Activated B cell treated with CpG ODN at 0.5 μM for 24 hours (primary cell): ENCODE results near the gene C6orf163. TPM values are rescaled to one million over a fixed set of nuclear protein-coding genes. Genes with fewer than 3 reads are reported as not detected.
"Not testable (repeated sequence)": the region's sequence is repeated elsewhere in the genome, so short reads cannot be mapped to it uniquely, and the experiment has no call there.

Experiments
- ATAC-seq: fragments of 200-7000 bp; cut with Tn5 transposase; one replicate; pipeline ENCODE4 v1.10.0; 2021; ENCODE audit warnings: low read depth, mild to moderate bottlenecking, moderate library complexity
- CTCF ChIA-PET: fragments of 350-600 bp; sonication (Branson Sonifier 250); formaldehyde crosslinking; loops from one replicate; lab custom pipeline; 2021; ENCODE audit warnings: antibody characterized with exemption; lab: Charles Lee
- POLR2A ChIA-PET: fragments of 350-600 bp; sonication (Branson Sonifier 250); formaldehyde crosslinking; loops from one replicate; lab custom pipeline; 2021; ENCODE audit warnings: antibody characterized with exemption; lab: Charles Lee
- DNase-seq: peaks from one replicate; pipeline ENCODE4 v3.0.0; 2022
- H3K27ac Mint-ChIP-seq: one replicate; pipeline ENCODE4 v1.8.0; 2020; ENCODE audit warnings: mixed read lengths
- H3K27me3 Mint-ChIP-seq: one replicate; pipeline ENCODE4 v1.8.0; 2021; ENCODE audit warnings: mixed read lengths
- H3K36me3 Mint-ChIP-seq: one replicate; pipeline ENCODE4 v1.8.0; 2021; ENCODE audit warnings: low read depth, mixed read lengths
- H3K4me1 Mint-ChIP-seq: one replicate; pipeline ENCODE4 v1.8.0; 2021; ENCODE audit warnings: mixed read lengths
- H3K4me3 Mint-ChIP-seq: one replicate; pipeline ENCODE4 v1.8.0; 2020; ENCODE audit warnings: mild to moderate bottlenecking, mixed read lengths
- H3K9me3 Mint-ChIP-seq: one replicate; pipeline ENCODE4 v1.8.0; 2020; ENCODE audit warnings: mixed read lengths
- intact Hi-C: fragments of 100-400 bp; cut with micrococcal nuclease; formaldehyde crosslinking; loops from one replicate; pipeline ENCODE4 v1.15.1; 2024
- total RNA-seq: library from RNA; stranded (reverse); gene quantifications from 2 replicates; pipeline ENCODE4 v1.2.3, GENCODE V29; 2022
- TF ChIP-seq, protein P1 (sequence below): fragments of 200-600 bp; IDR thresholded peaks from one replicate; pipeline ENCODE4 v1.8.0; 2022; ENCODE audit warnings: antibody characterized with exemption, mild to moderate bottlenecking

C6orf163 gene
- 5.7 and 6.8 TPM in 2 replicates for total RNA-seq

DNA sequence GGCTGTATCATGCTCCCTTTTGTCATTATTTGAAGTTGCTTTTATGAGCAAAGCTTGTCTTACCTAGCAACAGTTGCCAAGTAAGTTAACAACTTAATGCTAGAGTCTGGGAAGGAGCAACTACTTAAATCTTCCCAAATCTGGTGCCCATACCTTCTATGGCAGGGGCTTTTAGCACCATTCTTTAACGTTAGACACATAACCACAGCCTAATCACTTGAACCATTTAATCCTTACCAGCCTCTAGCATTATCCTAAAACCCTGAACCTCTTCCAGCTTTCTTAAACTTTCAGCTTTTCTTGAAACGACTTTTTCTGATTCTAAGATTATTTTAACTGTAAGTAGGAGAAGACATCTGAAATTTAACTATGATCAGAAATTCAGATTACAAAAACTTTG is at the start of gene C6orf163:
Gene C6orf163, plus strand, starts transcription at position 83 of the 400 bp plus-strand sequence. Its CDS starts 287 bp downstream, at position 370.
- Mint-ChIP-seq H3K9me3 (no peaks in the 10 kb centered on the region), H3K36me3 (peaks cover 9% of the 10 kb centered on the region), H3K4me3 (no peak within 1 kb of the TSS), H3K4me1 (peaks cover 4% of the 10 kb centered on the region), H3K27me3 (no peaks in the 10 kb centered on the region), H3K27ac (no peak within 1 kb of the TSS)
- DNase-seq (no peak), ATAC-seq (no peak)
- intact Hi-C loops, result no loop called here
- CTCF ChIA-PET, result no interaction called here
- TF ChIP-seq, protein P1, sequence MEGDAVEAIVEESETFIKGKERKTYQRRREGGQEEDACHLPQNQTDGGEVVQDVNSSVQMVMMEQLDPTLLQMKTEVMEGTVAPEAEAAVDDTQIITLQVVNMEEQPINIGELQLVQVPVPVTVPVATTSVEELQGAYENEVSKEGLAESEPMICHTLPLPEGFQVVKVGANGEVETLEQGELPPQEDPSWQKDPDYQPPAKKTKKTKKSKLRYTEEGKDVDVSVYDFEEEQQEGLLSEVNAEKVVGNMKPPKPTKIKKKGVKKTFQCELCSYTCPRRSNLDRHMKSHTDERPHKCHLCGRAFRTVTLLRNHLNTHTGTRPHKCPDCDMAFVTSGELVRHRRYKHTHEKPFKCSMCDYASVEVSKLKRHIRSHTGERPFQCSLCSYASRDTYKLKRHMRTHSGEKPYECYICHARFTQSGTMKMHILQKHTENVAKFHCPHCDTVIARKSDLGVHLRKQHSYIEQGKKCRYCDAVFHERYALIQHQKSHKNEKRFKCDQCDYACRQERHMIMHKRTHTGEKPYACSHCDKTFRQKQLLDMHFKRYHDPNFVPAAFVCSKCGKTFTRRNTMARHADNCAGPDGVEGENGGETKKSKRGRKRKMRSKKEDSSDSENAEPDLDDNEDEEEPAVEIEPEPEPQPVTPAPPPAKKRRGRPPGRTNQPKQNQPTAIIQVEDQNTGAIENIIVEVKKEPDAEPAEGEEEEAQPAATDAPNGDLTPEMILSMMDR, result no peak
- POLR2A ChIA-PET, result no interaction called here

DNA sequence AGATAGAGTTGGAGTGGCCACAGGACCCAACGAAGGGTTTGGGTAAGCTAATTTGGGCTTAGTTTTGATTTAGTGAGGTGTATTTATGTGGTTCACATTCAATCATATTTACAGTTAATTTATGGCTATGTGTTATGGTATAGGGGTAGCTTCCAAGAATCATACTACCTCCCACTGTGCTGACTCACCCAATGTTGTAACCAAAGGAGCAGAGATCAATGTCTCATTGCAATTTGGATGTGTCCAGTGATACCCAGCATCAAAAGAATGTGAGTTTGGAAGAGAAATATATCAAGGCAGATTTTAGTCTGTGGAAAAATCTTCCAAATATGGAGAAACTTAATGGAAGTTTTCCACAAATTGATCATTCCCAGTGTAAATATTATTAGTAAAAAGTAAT is 47.5 kb upstream of the C6orf163 start:
- DNase-seq (no peak), ATAC-seq (no peak)
- Mint-ChIP-seq H3K27ac (no peak overlapping the region), H3K4me3 (no peak overlapping the region), H3K9me3 (no peaks in the 10 kb centered on the region), H3K4me1 (no peaks in the 10 kb centered on the region), H3K36me3 (no peaks in the 10 kb centered on the region), H3K27me3 (peaks cover 38% of the 10 kb centered on the region)
- ChIA-PET CTCF (no interaction called here), POLR2A (no interaction called here)
- intact Hi-C loops, result no loop called here
- TF ChIP-seq, protein P1, result no peak

DNA sequence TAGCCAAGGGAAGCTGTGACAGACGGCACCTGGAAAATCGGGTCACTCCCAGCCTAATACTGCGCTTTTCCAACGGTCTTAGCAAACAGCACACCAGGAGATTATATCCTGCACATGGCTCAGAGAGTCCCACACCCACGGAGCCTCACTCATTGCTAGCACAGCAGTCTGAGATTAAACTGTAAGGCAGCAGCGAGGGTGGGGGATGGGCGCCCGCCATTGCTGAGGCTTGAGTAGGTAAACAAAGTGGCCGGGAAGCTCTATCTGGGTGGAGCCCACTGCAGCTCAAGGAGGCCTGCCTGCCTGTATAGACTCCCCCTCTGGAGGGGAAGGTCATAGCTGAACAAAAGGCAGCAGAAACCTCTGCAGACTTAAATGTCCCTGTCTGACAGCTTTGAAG is 43.3 kb upstream of the C6orf163 start:
- H3K9me3 Mint-ChIP-seq, ATAC-seq, H3K27ac Mint-ChIP-seq, CTCF ChIA-PET, POLR2A ChIA-PET, H3K4me1 Mint-ChIP-seq, intact Hi-C loops, H3K36me3 Mint-ChIP-seq, DNase-seq, H3K4me3 Mint-ChIP-seq: not testable (repeated sequence)
- H3K27me3 Mint-ChIP-seq, result peaks cover 35% of the 10 kb centered on the region

DNA sequence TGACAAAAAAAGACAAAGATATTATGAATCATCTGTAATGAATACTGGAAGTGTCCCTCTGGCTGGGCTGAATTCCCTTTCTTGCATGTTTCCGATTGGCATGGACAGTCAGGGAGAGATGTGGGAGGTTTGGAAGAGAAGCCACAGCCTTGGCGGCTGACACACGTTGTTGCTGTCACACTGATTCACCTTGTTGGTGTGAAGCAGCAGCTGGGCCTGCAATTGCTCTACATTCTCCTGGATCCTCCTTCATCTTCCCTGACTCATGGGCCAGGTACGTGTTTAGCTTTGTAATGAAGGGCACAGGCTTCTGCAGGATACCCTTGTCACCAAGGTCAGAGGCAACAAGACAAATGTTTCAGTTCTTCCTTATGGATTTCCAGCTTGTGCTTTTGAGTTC is 35.6 kb upstream of the C6orf163 start:
- peaks cover 19% of the 10 kb centered on the region for H3K27me3 Mint-ChIP-seq
- H3K36me3 Mint-ChIP-seq, result no peaks in the 10 kb centered on the region
- ChIA-PET CTCF (no interaction called here), POLR2A (no interaction called here)
- peaks cover 5% of the 10 kb centered on the region for H3K9me3 Mint-ChIP-seq
- TF ChIP-seq, protein P1, result no peak
- DNase-seq (no peak), ATAC-seq (no peak)
- H3K4me1 Mint-ChIP-seq, result no peaks in the 10 kb centered on the region
- intact Hi-C loops, result no loop called here
- H3K27ac Mint-ChIP-seq, result no peak overlapping the region
- no peak overlapping the region for H3K4me3 Mint-ChIP-seq

DNA sequence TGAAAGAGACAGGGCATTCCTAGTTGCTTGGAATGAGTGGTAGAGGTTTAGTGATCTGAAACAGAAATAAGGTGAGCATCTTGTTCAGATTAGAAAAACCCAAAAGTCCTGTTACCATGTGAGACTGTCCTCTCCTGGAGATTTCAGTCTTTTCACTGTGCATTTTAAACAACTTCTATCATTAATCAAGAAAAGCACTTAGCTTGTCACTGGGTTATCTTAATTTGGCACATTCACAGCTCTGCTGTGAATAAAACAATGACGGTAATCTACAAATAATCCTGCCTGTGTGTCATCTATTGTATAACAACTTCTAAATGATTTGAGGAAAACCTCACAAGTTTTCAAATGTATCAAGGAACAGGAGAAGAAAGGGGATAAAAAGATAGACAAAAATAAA is 31.8 kb upstream of the C6orf163 start:
- H3K36me3 Mint-ChIP-seq, result no peaks in the 10 kb centered on the region
- CTCF ChIA-PET, result no interaction called here
- TF ChIP-seq, protein P1, result no peak
- no peak overlapping the region for H3K4me3 Mint-ChIP-seq
- POLR2A ChIA-PET, result no interaction called here
- no peak overlapping the region for H3K27ac Mint-ChIP-seq
- no peak for DNase-seq
- no peak for ATAC-seq
- H3K4me1 Mint-ChIP-seq, result no peaks in the 10 kb centered on the region
- H3K9me3 Mint-ChIP-seq, result no peaks in the 10 kb centered on the region
- intact Hi-C loops, result no loop called here
- H3K27me3 Mint-ChIP-seq, result peaks cover 14% of the 10 kb centered on the region

DNA sequence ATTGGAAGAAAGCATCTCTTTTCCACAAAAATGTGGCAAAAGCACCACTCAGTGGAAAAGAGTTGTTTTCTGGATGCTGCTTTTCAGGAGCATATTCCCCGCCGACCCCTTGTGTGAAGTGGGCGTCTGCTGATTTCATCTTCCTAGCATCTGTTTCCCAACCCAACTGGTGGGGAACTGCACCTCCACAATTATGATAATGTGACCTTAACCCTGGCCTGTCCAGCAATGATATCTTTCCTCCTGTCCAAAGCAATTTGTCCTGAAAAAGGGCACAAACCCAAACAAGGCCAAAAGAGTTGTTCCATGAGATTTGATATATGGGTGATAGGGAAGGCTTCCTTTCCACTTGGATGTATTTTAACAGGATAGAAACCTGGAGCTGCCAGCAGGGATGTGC is 29.5 kb upstream of the C6orf163 start:
- no peak overlapping the region for H3K4me3 Mint-ChIP-seq
- TF ChIP-seq, protein P1, result no peak
- no peak for ATAC-seq
- H3K27ac Mint-ChIP-seq, result no peak overlapping the region
- H3K4me1 Mint-ChIP-seq, result no peaks in the 10 kb centered on the region
- ChIA-PET CTCF (interaction anchor here (0.7 kb wide), 1 partner anchor 1415 kb away, joined by 3 read pairs; no protein-coding TSS in a partner anchor), POLR2A (no interaction called here)
- intact Hi-C loops, result no loop called here
- no peaks in the 10 kb centered on the region for H3K36me3 Mint-ChIP-seq
- no peak for DNase-seq
- H3K27me3 Mint-ChIP-seq, result peaks cover 13% of the 10 kb centered on the region
- H3K9me3 Mint-ChIP-seq, result no peaks in the 10 kb centered on the region
